Panc1 (cell line): ENCODE data around the gene GANC. TPM values are rescaled to one million over a fixed set of nuclear protein-coding genes. Genes with fewer than 3 reads are reported as not detected.

Experiments
- ATAC-seq: fragments of 200-7000 bp; cut with Tn5 transposase; 2 replicates; pipeline ENCODE4 v1.9.1; 2020; ENCODE audit warnings: mild to moderate bottlenecking, moderate library complexity
- BruUV-seq: library from RNA; stranded (reverse); fragments of 400-500 nt; replicated peaks from 2 replicates; lab custom pipeline; 2021; lab: Mats Ljungman, UMichigan
- CTCF ChIA-PET: fragments of 300-600 bp; sonication (Branson Sonifier 250); formaldehyde crosslinking; loops from one replicate; lab custom pipeline; 2022; ENCODE audit warnings: antibody characterized with exemption; lab: Charles Lee
- POLR2A ChIA-PET: fragments of 300-600 bp; sonication (Branson Sonifier 250); formaldehyde crosslinking; loops from one replicate; lab custom pipeline; 2022; ENCODE audit warnings: antibody characterized with exemption; lab: Charles Lee
- DNase-seq: peaks from one replicate; pipeline ENCODE4 v3.0.0-alpha.2; 2010; ENCODE audit warnings: low read depth, low spot score
- H3K27ac ChIP-seq: 2 replicates; pipeline ENCODE4 v1.5.1; 2011; ENCODE audit warnings: mild to moderate bottlenecking, low read length, inconsistent platforms
- H3K27me3 ChIP-seq: fragments of 200-500 bp; sonication (Bioruptor generic); 2 replicates; pipeline ENCODE4 v1.6.0; 2014; ENCODE audit warnings: low read length, inconsistent platforms; ENCODE audit not compliant: control insufficient read depth, insufficient read depth
- H3K36me3 ChIP-seq: fragments of 200-500 bp; sonication (Bioruptor generic); 2 replicates; pipeline ENCODE4 v1.5.1; 2014; ENCODE audit warnings: inconsistent platforms, mild to moderate bottlenecking, low read length, moderate library complexity; ENCODE audit not compliant: control insufficient read depth, insufficient read depth
- H3K4me1 ChIP-seq: 2 replicates; pipeline ENCODE4 v1.5.1; 2011; ENCODE audit warnings: inconsistent platforms, mild to moderate bottlenecking, low read length, moderate library complexity; ENCODE audit not compliant: control insufficient read depth, insufficient read depth
- H3K4me3 ChIP-seq, 2 experiments: 2 replicates each; pipeline ENCODE4 v1.5.1; 2011 to 2012; ENCODE audit warnings: low read depth in 2 of 2, low read length in 2 of 2, mild to moderate bottlenecking in 2 of 2, inconsistent platforms in 1 of 2, moderate library complexity in 1 of 2
- H3K9me3 ChIP-seq: fragments of 200-500 bp; sonication (Bioruptor generic); 2 replicates; pipeline ENCODE4 v1.5.1; 2014; ENCODE audit warnings: low read depth, mild to moderate bottlenecking, inconsistent platforms, low read length, moderate library complexity; ENCODE audit not compliant: control insufficient read depth, insufficient read depth
- POLR2AphosphoS5 ChIP-seq: IDR thresholded peaks from 2 replicates; pipeline ENCODE4 v1.6.1; 2012; ENCODE audit warnings: mild to moderate bottlenecking, low read depth, low read length, moderate library complexity
- SIN3A ChIP-seq: IDR thresholded peaks from 2 replicates; pipeline ENCODE4 v1.6.1; 2012; ENCODE audit warnings: low read depth, mild to moderate bottlenecking, low read length, moderate library complexity, borderline replicate concordance; ENCODE audit not compliant: insufficient read depth
- TCF7L2 ChIP-seq: IDR thresholded peaks from 2 replicates; pipeline ENCODE4 v1.6.1; 2011; ENCODE audit warnings: mild to moderate bottlenecking, low read depth, low read length, inconsistent platforms
- in situ Hi-C: cut with HindIII; loops from 2 replicates; pipeline ENCODE4 v1.10.0; 2016; ENCODE audit warnings: low sequenced_read_pairs, low pct_unique_long_range_greater_than_20kb
- intact Hi-C: fragments of 100-400 bp; cut with micrococcal nuclease; formaldehyde crosslinking; loops from one replicate; pipeline ENCODE4 v1.10.0; 2022; ENCODE audit not compliant: unreplicated experiment
- total RNA-seq: library from RNA; stranded (reverse); gene quantifications from one replicate; pipeline ENCODE4 v1.2.1, GENCODE V29; 2021; ENCODE audit not compliant: unreplicated experiment
- TF ChIP-seq, protein P1 (sequence below), 2 experiments: IDR thresholded peaks; 2 replicates each; pipeline ENCODE4 v1.6.1; 2011 to 2012; ENCODE audit warnings: low read depth in 2 of 2, control low read depth in 1 of 2, low read length in 1 of 2, mild to moderate bottlenecking in 1 of 2, moderate library complexity in 1 of 2; ENCODE audit not compliant: insufficient read depth in 1 of 2
- TF ChIP-seq, protein P2 (sequence below): fragments of 450-650 bp; IDR thresholded peaks from 2 replicates; pipeline ENCODE4 v1.5.1; 2017; ENCODE audit warnings: mild to moderate bottlenecking

GANC gene
- total RNA-seq, 1 experiment from 2014 or later = 21.1 TPM

DNA sequence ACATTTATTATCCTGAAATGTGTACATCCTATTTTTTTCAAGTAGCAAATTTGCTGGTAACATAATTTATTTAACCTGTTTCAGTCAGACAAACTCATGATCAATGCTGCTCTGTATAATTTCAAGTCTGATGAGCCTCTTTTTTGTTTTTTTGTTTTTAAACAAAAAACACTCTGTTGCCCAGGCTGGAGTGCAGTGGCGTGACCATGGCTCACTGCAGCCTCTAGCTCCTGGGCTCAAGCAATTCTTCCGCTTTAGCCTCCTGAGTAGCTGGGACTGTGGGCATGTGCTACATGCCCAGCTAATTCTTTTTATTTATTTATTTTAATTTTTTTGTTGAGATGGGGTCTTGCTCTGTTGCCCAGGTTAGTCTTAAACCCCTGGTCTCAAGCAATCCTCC is 46.2 kb downstream of the GANC start:
- CTCF ChIA-PET = no interaction called here
- no TSS peak for BruUV-seq
- TF ChIP-seq, protein P1, sequence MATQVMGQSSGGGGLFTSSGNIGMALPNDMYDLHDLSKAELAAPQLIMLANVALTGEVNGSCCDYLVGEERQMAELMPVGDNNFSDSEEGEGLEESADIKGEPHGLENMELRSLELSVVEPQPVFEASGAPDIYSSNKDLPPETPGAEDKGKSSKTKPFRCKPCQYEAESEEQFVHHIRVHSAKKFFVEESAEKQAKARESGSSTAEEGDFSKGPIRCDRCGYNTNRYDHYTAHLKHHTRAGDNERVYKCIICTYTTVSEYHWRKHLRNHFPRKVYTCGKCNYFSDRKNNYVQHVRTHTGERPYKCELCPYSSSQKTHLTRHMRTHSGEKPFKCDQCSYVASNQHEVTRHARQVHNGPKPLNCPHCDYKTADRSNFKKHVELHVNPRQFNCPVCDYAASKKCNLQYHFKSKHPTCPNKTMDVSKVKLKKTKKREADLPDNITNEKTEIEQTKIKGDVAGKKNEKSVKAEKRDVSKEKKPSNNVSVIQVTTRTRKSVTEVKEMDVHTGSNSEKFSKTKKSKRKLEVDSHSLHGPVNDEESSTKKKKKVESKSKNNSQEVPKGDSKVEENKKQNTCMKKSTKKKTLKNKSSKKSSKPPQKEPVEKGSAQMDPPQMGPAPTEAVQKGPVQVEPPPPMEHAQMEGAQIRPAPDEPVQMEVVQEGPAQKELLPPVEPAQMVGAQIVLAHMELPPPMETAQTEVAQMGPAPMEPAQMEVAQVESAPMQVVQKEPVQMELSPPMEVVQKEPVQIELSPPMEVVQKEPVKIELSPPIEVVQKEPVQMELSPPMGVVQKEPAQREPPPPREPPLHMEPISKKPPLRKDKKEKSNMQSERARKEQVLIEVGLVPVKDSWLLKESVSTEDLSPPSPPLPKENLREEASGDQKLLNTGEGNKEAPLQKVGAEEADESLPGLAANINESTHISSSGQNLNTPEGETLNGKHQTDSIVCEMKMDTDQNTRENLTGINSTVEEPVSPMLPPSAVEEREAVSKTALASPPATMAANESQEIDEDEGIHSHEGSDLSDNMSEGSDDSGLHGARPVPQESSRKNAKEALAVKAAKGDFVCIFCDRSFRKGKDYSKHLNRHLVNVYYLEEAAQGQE (IDR thresholded peaks at IDR 0.05; ENCODE audit: insufficient read depth in 1 of 2, low read depth in 2 of 2, low read length in 1 of 2) = no peak
- no peak for TF ChIP-seq SIN3A
- TF ChIP-seq TCF7L2 = no peak
- no peak for TF ChIP-seq POLR2AphosphoS5
- TF ChIP-seq, protein P2, sequence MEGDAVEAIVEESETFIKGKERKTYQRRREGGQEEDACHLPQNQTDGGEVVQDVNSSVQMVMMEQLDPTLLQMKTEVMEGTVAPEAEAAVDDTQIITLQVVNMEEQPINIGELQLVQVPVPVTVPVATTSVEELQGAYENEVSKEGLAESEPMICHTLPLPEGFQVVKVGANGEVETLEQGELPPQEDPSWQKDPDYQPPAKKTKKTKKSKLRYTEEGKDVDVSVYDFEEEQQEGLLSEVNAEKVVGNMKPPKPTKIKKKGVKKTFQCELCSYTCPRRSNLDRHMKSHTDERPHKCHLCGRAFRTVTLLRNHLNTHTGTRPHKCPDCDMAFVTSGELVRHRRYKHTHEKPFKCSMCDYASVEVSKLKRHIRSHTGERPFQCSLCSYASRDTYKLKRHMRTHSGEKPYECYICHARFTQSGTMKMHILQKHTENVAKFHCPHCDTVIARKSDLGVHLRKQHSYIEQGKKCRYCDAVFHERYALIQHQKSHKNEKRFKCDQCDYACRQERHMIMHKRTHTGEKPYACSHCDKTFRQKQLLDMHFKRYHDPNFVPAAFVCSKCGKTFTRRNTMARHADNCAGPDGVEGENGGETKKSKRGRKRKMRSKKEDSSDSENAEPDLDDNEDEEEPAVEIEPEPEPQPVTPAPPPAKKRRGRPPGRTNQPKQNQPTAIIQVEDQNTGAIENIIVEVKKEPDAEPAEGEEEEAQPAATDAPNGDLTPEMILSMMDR = no peak
- in situ Hi-C loops = no loop called here
- H3K9me3 ChIP-seq = no peaks in the 10 kb centered on the region
- no peaks in the 10 kb centered on the region for H3K36me3 ChIP-seq
- POLR2A ChIA-PET = no interaction called here
- DNase-seq (no peak), ATAC-seq (no peak)
- H3K4me3 ChIP-seq = no peak overlapping the region
- no peaks in the 10 kb centered on the region for H3K27me3 ChIP-seq
- intact Hi-C loops = no loop called here
- no peak overlapping the region for H3K27ac ChIP-seq
- no peaks in the 10 kb centered on the region for H3K4me1 ChIP-seq

DNA sequence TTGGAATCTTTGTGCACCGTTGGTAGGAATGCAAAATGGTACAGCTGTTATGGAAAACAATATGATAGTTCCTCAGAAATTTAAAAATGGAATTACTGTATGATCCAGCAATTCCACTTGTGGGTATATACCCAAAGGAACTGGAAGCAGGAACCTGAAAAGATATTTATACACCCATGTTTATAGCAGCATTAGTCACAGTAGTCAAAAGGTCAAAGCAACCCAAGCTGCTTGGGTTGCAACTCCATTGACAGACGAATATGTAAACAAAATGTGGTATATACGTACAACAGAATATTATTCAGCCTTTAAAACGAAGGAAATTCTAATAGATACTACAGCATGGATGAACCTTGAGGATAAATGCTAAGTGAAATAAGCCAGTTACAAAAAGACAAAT is 51.3 kb downstream of the GANC start:
- no peak overlapping the region for H3K27ac ChIP-seq
- TF ChIP-seq SIN3A (no peak), TCF7L2 (no peak), POLR2AphosphoS5 (no peak)
- TF ChIP-seq, protein P2 = no peak
- TF ChIP-seq, protein P1 (IDR thresholded peaks at IDR 0.05; ENCODE audit: insufficient read depth in 1 of 2, low read depth in 2 of 2, low read length in 1 of 2) = no peak
- intact Hi-C loops = no loop called here
- no peaks in the 10 kb centered on the region for H3K9me3 ChIP-seq
- ATAC-seq = no peak
- no peaks in the 10 kb centered on the region for H3K36me3 ChIP-seq
- DNase-seq = no peak
- H3K4me1 ChIP-seq = no peaks in the 10 kb centered on the region
- ChIA-PET POLR2A (no interaction called here), CTCF (no interaction called here)
- H3K27me3 ChIP-seq = no peaks in the 10 kb centered on the region
- H3K4me3 ChIP-seq = no peak overlapping the region
- in situ Hi-C loops = no loop called here
- BruUV-seq = no TSS peak
